Loucy (cell line): ENCODE measurements around the gene STARD13.

Experiments
- H2AFZ ChIP-seq: fragments of 200-600 bp; sonication (generic); 2 replicates; pipeline ENCODE4 v1.6.0; 2016; ENCODE audit warnings: antibody characterized with exemption, mild to moderate bottlenecking, low read length, moderate library complexity
- H3F3A ChIP-seq: fragments of 200-600 bp; 2 replicates; pipeline ENCODE4 v1.6.0; 2016; ENCODE audit warnings: antibody characterized with exemption, low read depth, mild to moderate bottlenecking
- H3K27me3 ChIP-seq: fragments of 200-600 bp; sonication (generic); 2 replicates; pipeline ENCODE4 v1.6.1; 2014; ENCODE audit warnings: low read length, mild to moderate bottlenecking; ENCODE audit not compliant: insufficient read depth, poor library complexity, severe bottlenecking
- H3K36me3 ChIP-seq: fragments of 200-600 bp; sonication (generic); 2 replicates; pipeline ENCODE4 v1.6.1; 2016; ENCODE audit warnings: low read length; ENCODE audit not compliant: insufficient read depth
- H3K4me1 ChIP-seq: fragments of 200-600 bp; sonication (generic); 2 replicates; pipeline ENCODE4 v1.5.1; 2014; ENCODE audit warnings: low read length, mild to moderate bottlenecking; ENCODE audit not compliant: insufficient read depth, poor library complexity, severe bottlenecking
- H3K4me2 ChIP-seq: fragments of 200-600 bp; sonication (generic); 2 replicates; pipeline ENCODE4 v1.6.0; 2014; ENCODE audit warnings: antibody characterized with exemption, low read length, low read depth, mild to moderate bottlenecking; ENCODE audit not compliant: poor library complexity, severe bottlenecking
- H3K4me3 ChIP-seq: fragments of 200-600 bp; sonication (generic); 2 replicates; pipeline ENCODE4 v1.5.1; 2014; ENCODE audit warnings: low read length, mild to moderate bottlenecking, mixed read lengths; ENCODE audit not compliant: poor library complexity, severe bottlenecking
- H3K79me2 ChIP-seq: fragments of 200-600 bp; sonication (generic); 2 replicates; pipeline ENCODE4 v1.6.1; 2014; ENCODE audit warnings: low read length; ENCODE audit not compliant: insufficient read depth
- H3K9ac ChIP-seq: fragments of 200-600 bp; sonication (generic); 2 replicates; pipeline ENCODE4 v1.6.0; 2014; ENCODE audit warnings: mild to moderate bottlenecking, low read depth, low read length, moderate library complexity; ENCODE audit not compliant: poor library complexity, severe bottlenecking
- H3K9me2 ChIP-seq: fragments of 200-600 bp; sonication (generic); replicated peaks from 2 replicates; pipeline ENCODE4 v1.6.1; 2016; ENCODE audit warnings: low read depth, low read length, mixed read lengths
- H3K9me3 ChIP-seq: fragments of 200-600 bp; sonication (generic); 2 replicates; pipeline ENCODE4 v1.6.1; 2014; ENCODE audit warnings: mild to moderate bottlenecking, antibody characterized with exemption, low read length, low read depth; ENCODE audit not compliant: insufficient read depth
- H4K20me1 ChIP-seq: fragments of 200-600 bp; sonication (generic); 2 replicates; pipeline ENCODE4 v1.6.0; 2014; ENCODE audit warnings: antibody characterized with exemption, low read length, mild to moderate bottlenecking; ENCODE audit not compliant: insufficient read depth, poor library complexity, severe bottlenecking
- CTCF ChIP-seq: fragments of 200-600 bp; sonication (generic); conservative IDR thresholded peaks from 2 replicates; pipeline ENCODE4 v1.5.1; 2014; ENCODE audit warnings: mild to moderate bottlenecking, antibody characterized with exemption, low read length
- EZH2phosphoT487 ChIP-seq: fragments of 200-600 bp; IDR thresholded peaks from 2 replicates; pipeline ENCODE4 v1.6.1; 2018; ENCODE audit warnings: antibody characterized with exemption, mild to moderate bottlenecking, moderate library complexity, borderline replicate concordance

The STARD13 gene

GRCh38 chr13:33106656-33107360 is 178.7 kb downstream of the STARD13 start:
- H3K4me2 ChIP-seq, result no peak overlapping the region
- no peaks in the 10 kb centered on the region for H3K79me2 ChIP-seq
- TF ChIP-seq CTCF (no peak), EZH2phosphoT487 (no peak)
- H4K20me1 ChIP-seq, result no peaks in the 10 kb centered on the region
- no peaks in the 10 kb centered on the region for H3K27me3 ChIP-seq
- H2AFZ ChIP-seq, result no peak overlapping the region
- no peaks in the 10 kb centered on the region; the same call in 1 of the 2 replicates for H3K9me3 ChIP-seq
- no peaks in the 10 kb centered on the region for H3F3A ChIP-seq
- H3K4me3 ChIP-seq, result no peak overlapping the region
- H3K4me1 ChIP-seq, result no peaks in the 10 kb centered on the region
- H3K9me2 ChIP-seq, result no peaks in the 10 kb centered on the region
- H3K36me3 ChIP-seq, result no peaks in the 10 kb centered on the region
- H3K9ac ChIP-seq, result no peak overlapping the region

- H3K9me2 ChIP-seq, result no peaks in the 10 kb centered on the region
- no peaks in the 10 kb centered on the region for H3K79me2 ChIP-seq
- no peak for TF ChIP-seq CTCF
- no peak for TF ChIP-seq EZH2phosphoT487
- H3K4me3 ChIP-seq, result no peak overlapping the region
- H3K4me1 ChIP-seq, result no peaks in the 10 kb centered on the region
- no peak overlapping the region for H3K4me2 ChIP-seq
- H3F3A ChIP-seq, result no peaks in the 10 kb centered on the region
- H3K9me3 ChIP-seq, result no peaks in the 10 kb centered on the region; the same call in 1 of the 2 replicates
- no peaks in the 10 kb centered on the region for H3K36me3 ChIP-seq
- H2AFZ ChIP-seq, result no peak overlapping the region
- no peaks in the 10 kb centered on the region for H3K27me3 ChIP-seq
- H4K20me1 ChIP-seq, result no peaks in the 10 kb centered on the region
- no peak overlapping the region for H3K9ac ChIP-seq
Observed at GRCh38 chr13:33105387-33106005, 180.1 kb downstream of the STARD13 start.

- no peaks in the 10 kb centered on the region for H3K79me2 ChIP-seq
- H3K36me3 ChIP-seq, result no peaks in the 10 kb centered on the region
- no peak for TF ChIP-seq EZH2phosphoT487
- no peak overlapping the region for H3K4me2 ChIP-seq
- H3K4me1 ChIP-seq, result no peaks in the 10 kb centered on the region
- no peaks in the 10 kb centered on the region for H3K9me2 ChIP-seq
- H3F3A ChIP-seq, result no peaks in the 10 kb centered on the region
- H3K4me3 ChIP-seq, result no peak overlapping the region
- no peaks in the 10 kb centered on the region for H4K20me1 ChIP-seq
- H3K9ac ChIP-seq, result no peak overlapping the region
- H2AFZ ChIP-seq, result no peak overlapping the region
- no peaks in the 10 kb centered on the region for H3K9me3 ChIP-seq
- no peaks in the 10 kb centered on the region for H3K27me3 ChIP-seq
Observed at GRCh38 chr13:33103457-33103856, 182.1 kb downstream of the STARD13 start.
